A673 (cell line): ENCODE results near the gene ARMS2.

Experiments used
- CTCF ChIP-seq: fragments of 300-800, 200-600 bp; sonication (generic); conservative IDR thresholded peaks from 2 replicates; pipeline ENCODE4 v1.5.1; 2017; ENCODE audit warnings: low read depth, mild to moderate bottlenecking, antibody characterized with exemption, low read length, moderate library complexity, mixed read lengths
- EZH2 ChIP-seq: fragments of 200-600 bp; sonication (generic); IDR thresholded peaks from 2 replicates; pipeline ENCODE4 v1.6.1; 2017; ENCODE audit warnings: borderline replicate concordance, low read depth, mild to moderate bottlenecking, mixed read lengths, antibody characterized with exemption, low read length; ENCODE audit not compliant: poor library complexity, severe bottlenecking

- TF ChIP-seq CTCF, result no peak
- TF ChIP-seq EZH2, result no peak
Observed at GRCh38 chr10:122422266-122422989, 32.0 kb upstream of the ARMS2 start.
